Measurements from ENCODE around the gene SEC16B. TPM values are rescaled to one million over a fixed set of nuclear protein-coding genes. Genes with fewer than 3 reads are reported as not detected.
A peak's percentile ranks its signal among the peaks of the same experiment; 100 is the strongest.

Gene SEC16B
- total and polyA plus RNA-seq, 11 donors = 1.1 to 3.8 (median 2.3) TPM

DNA sequence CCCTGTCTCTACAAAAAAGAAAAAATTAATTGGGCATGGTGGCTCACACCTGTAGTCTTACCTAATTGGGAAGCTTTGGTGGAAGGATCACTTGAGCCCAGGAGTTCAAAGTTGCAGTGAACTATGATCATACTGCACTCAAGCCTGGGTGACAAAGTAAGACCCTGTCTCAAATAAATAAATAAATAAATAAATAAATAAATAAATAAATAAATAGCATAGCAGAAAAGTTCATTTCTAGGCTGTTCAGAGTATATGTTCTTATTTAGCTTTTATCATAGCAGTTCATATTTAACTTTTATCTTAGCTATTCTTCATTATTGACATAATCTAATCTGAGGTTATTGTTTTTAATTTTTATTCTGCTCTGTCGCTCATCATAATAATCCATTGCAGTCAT, 8.7 kb upstream of the SEC16B start:
- intact Hi-C loops (cut with DNase I) = no loop called here
- Histone ChIP-seq H3K4me3 (no peak overlapping the region), H3K36me3 (peaks cover 0 to 8% (median 0%) of the 10 kb centered on the region in 9 donors), H3K9me3 (no peaks in the 10 kb centered on the region), H3K27me3 (no peaks in the 10 kb centered on the region), H3K4me1 (peaks cover 0 to 20% (median 1%) of the 10 kb centered on the region in 12 donors), H3K27ac (no peak overlapping the region)
- ATAC-seq (no peak), DNase-seq (no peak)
- no peak for TF ChIP-seq POLR2A (IDR thresholded peaks at IDR 0.05)
- TF ChIP-seq, protein P1, sequence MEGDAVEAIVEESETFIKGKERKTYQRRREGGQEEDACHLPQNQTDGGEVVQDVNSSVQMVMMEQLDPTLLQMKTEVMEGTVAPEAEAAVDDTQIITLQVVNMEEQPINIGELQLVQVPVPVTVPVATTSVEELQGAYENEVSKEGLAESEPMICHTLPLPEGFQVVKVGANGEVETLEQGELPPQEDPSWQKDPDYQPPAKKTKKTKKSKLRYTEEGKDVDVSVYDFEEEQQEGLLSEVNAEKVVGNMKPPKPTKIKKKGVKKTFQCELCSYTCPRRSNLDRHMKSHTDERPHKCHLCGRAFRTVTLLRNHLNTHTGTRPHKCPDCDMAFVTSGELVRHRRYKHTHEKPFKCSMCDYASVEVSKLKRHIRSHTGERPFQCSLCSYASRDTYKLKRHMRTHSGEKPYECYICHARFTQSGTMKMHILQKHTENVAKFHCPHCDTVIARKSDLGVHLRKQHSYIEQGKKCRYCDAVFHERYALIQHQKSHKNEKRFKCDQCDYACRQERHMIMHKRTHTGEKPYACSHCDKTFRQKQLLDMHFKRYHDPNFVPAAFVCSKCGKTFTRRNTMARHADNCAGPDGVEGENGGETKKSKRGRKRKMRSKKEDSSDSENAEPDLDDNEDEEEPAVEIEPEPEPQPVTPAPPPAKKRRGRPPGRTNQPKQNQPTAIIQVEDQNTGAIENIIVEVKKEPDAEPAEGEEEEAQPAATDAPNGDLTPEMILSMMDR (IDR thresholded peaks at IDR 0.05) = no peak
- WGBS, 4 donors = 98 to 100% (median 99%) methylated on average over 1 of the region's 1 CpG

DNA sequence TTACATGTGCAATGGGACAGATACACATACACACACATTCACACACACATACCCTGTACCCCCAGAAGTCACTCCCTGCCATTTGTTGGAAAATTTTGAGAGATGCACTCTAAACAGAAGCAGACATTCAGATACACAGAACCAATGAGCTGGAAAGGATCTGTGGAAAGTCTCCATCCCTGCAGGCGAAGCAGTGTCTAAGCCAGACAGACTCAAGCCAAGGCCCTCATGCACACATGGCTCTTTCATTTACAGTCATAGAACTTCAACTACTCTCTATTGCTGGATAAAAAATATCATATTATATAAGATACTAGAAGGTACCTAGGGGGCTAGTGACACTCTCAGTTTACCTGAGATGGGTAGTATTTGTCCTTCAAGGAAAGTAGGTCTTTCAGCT, 7.3 kb upstream of the SEC16B start:
- intact Hi-C loops (cut with DNase I) = no loop called here
- TF ChIP-seq, protein P1 (IDR thresholded peaks at IDR 0.05) = no peak
- TF ChIP-seq POLR2A (IDR thresholded peaks at IDR 0.05) = no peak
- ATAC-seq = no peak

DNA sequence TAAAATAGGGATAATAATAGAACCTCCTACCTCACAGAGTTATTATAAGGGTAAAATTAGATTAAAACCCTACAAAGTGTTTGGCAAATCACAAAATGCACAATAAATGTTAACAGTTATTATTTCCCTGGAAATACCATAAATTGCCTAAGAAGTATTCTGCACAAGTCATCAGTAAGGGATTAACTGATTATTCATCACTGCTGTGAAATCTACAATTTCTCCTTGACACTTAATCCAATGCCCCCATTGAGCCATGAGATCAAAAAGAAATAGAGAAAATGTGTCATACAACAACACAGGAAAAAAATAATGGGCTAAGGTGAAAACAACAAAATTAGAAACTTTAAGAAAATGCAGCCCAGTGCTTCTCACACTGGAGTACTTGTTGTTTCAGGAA, 6.7 kb upstream of the SEC16B start:
- Histone ChIP-seq H3K4me3 (no peak overlapping the region), H3K4me1 (peaks cover 0 to 14% (median 0%) of the 10 kb centered on the region in 12 donors), H3K36me3 (peaks cover 0 to 8% (median 0%) of the 10 kb centered on the region in 9 donors), H3K9me3 (no peaks in the 10 kb centered on the region), H3K27me3 (no peaks in the 10 kb centered on the region), H3K27ac (no peak overlapping the region)
- DNase-seq = no peak
- ATAC-seq = no peak
- intact Hi-C loops (cut with DNase I) = no loop called here
- TF ChIP-seq POLR2A (IDR thresholded peaks at IDR 0.05) = no peak
- TF ChIP-seq, protein P1 (IDR thresholded peaks at IDR 0.05) = no peak

More for the DNA sequence above, 7.3 kb upstream of the SEC16B start:
- peaks cover 0 to 14% (median 0%) of the 10 kb centered on the region in 12 donors for H3K4me1 ChIP-seq
- no peak overlapping the region for H3K4me3 ChIP-seq
- peaks cover 0 to 8% (median 0%) of the 10 kb centered on the region in 9 donors for H3K36me3 ChIP-seq
- H3K27me3 ChIP-seq = no peaks in the 10 kb centered on the region
- no peaks in the 10 kb centered on the region for H3K9me3 ChIP-seq
- H3K27ac ChIP-seq = no peak overlapping the region
- DNase-seq = no peak
- WGBS, 4 donors = 85 to 96% (median 94%) methylated on average over 1 of the region's 1 CpG

DNA sequence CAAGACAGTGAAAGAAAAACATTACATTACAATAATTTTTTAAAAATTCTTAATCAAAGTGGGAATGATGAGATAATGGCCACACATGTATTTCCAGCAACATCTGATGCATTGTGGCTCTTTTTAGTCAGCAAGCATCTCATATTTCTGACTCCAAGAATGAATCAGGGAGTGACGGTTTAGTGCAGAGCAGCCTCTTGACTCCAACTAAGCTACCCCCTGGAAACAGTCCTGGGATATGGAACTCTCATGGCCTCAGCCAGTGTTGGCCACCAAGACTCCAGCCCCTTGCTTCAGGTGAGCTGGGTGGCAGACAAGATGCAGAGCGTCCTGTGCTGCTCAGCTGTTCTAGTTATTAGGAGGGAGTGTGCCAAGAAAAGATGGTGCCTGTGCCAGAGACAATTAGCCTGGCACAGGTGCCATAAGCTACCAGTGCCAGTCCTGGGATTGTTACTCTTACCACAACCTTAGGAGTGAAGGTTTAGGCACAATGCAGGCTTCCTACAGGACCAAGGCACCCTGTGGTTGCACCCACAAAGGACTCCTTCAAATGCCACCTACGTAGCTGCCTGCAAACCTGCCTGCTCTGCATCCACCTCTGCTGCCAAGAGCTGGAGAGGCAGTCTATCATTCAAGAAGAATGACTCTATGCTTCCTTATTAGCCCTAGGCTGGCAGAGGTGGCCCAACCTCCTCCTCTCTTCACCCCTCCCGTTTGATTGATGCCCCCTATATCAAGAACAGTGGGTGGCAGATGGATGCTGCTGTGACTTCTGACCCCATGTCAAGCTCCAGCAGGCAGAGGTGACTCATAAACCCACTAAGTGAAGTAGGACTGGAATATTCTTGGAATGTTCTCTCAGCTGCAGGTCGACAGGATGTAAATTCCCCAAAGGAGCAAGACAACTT, 6.0 kb upstream of the SEC16B start:
- no peaks in the 10 kb centered on the region for H3K9me3 ChIP-seq
- no peaks in the 10 kb centered on the region for H3K27me3 ChIP-seq
- H3K27ac ChIP-seq = no peak overlapping the region
- TF ChIP-seq POLR2A (IDR thresholded peaks at IDR 0.05) = no peak
- TF ChIP-seq, protein P1 (IDR thresholded peaks at IDR 0.05) = no peak
- WGBS, 4 donors = 65 to 77% (median 69%) methylated on average over 5 of the region's 5 CpGs
- H3K36me3 ChIP-seq = peaks cover 0 to 9% (median 0%) of the 10 kb centered on the region in 9 donors
- ATAC-seq (peak in 3 of 4 donors; percentile 13 to 23 (median 22)), DNase-seq (no peak)
- intact Hi-C loops (cut with DNase I) = no loop called here
- H3K4me3 ChIP-seq = no peak overlapping the region
- H3K4me1 ChIP-seq = peaks cover 0 to 14% (median 0%) of the 10 kb centered on the region in 12 donors
